UCSD-AML1 (cell line): ENCODE data around the gene GRK1.

Experiments used
- DNase-seq: peaks from one replicate; lab custom pipeline; 2025; ENCODE audit not compliant: unreplicated experiment; lab: John Stamatoyannopoulos, UW

The GRK1 gene

DNA sequence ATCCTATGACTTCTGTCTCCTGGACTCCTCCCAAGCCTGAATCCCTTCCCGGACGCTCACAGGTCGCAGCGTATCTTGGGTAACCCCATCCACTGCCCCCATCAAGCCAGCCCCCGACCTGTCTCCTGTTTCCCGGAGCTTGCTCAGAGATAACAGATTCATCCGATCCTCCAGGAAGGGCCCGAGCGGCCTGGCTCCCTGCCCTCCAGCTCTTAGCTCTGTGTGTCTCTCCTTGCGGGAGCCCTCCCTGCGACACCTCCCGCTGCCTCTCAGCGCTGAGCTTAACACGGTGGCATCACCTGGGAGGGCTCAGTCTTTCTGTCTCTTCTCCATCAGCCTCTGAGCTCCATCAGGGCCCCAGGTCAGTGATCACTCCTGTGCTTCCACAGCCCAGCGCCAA, 87.7 kb downstream of the GRK1 start:
- DNase-seq, result no peak

DNA sequence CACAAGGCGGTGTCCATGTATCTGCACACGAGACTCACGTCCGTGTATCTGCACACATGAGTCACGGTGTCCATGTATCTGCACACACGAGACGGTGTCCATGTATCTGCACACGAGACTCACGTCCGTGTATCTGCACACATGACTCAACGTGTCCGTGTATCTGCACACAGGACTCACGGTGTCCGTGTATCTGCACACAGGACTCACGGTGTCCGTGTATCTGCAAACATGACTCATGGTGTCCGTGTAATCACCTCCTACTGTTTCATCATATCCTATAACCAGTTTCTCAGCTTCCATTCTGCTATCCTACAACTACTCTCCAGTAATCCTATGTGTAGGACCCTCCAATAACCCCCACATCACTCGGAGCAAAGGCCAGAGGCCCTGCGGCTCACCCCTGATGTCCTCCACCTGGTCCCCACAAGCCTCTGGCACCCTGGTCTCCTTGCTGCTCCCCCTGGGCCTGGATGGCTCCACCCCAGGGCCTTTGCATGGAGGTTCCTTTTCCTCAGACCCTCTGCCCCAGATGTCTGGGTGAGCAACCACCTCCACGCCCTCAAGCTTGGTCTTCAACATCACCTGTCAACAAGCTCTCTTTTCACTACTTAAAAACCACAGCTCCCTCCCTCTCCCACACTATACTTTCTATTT, 89.5 kb downstream of the GRK1 start:
- DNase-seq, result no peak

GRCh38 chr13:113758651-113759524, 91.9 kb downstream of the GRK1 start, which contains the start of gene TMEM255B:
Gene TMEM255B (plus strand): TSS chr13:113759226. CDS start chr13:113759270, 44 bp downstream.
- DNase-seq, result peak; percentile 79

DNA sequence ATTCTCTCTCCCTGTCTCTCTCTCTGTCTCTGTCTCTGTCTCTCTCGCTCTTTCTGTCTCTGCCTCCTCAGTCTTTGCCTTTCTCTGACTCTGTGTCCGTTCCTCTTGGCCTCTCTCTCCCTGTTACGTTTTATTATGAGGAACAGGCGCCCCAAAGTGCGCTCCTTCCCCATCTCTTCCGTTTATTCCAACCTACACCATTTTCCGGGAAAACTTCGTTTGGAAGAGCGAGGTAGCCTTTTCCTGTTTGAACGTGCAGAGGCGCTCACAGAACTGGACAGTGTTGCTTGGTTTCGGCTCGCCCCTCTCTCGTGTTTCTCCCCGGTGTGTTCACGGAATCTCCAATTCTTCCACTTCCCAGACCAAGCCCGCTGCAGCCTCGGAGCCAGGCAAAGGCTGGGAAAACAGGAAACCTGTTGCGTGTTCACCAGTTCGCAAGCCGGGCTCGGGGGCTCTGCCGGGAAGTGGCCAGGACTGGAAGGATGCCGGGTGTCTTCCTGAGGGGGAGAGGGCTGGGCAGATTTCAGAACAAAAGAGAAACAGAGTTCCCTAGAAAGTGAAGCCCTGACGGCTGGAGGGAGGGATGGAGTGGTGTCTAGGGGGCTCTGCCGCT, 92.6 kb downstream of the GRK1 start:
- no peak for DNase-seq

DNA sequence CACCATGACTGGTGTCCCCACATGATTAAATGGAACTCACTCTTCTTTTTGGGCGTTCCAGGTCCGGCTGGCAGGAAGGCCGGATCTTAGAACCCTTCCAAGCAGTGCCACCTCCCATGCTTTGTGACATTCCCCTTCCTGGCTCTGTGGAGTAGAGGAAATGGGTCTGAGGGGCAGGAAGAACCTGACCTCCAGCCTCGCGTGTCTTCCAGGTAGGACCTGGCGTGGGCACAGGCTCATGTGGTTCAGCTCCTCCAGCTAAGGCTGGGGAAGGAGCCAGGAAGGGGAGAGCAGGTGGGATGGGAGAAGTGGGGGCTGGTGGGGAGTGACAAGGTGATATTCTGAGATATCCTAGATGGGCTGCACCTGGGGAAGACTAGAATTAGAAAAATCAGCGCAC, 94.1 kb downstream of the GRK1 start:
- DNase-seq, result no peak

GRCh38 chr13:113762075-113762474, 95.1 kb downstream of the GRK1 start:
- DNase-seq, result no peak

DNA sequence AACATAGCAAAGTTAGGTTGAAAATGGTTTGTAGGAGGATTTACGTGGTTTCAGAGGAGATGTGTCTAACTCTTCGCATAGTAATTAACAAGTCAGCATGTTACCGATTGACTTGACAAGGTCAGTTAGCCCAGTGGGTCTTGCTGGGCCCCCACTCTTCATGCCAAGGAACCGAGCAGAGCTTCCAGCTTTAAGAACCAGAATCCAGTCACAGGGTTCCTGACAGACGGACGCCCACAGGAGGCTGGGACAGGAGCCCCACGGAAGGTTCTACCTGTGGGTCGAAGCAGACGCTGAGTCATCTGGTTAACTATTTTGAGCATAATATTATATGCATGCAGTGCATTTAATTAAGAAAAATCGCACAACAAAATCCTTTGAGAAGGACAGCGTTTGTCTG, 95.5 kb downstream of the GRK1 start:
- no peak for DNase-seq

GRCh38 chr13:113763254-113763653, 96.2 kb downstream of the GRK1 start:
- DNase-seq, result no peak

DNA sequence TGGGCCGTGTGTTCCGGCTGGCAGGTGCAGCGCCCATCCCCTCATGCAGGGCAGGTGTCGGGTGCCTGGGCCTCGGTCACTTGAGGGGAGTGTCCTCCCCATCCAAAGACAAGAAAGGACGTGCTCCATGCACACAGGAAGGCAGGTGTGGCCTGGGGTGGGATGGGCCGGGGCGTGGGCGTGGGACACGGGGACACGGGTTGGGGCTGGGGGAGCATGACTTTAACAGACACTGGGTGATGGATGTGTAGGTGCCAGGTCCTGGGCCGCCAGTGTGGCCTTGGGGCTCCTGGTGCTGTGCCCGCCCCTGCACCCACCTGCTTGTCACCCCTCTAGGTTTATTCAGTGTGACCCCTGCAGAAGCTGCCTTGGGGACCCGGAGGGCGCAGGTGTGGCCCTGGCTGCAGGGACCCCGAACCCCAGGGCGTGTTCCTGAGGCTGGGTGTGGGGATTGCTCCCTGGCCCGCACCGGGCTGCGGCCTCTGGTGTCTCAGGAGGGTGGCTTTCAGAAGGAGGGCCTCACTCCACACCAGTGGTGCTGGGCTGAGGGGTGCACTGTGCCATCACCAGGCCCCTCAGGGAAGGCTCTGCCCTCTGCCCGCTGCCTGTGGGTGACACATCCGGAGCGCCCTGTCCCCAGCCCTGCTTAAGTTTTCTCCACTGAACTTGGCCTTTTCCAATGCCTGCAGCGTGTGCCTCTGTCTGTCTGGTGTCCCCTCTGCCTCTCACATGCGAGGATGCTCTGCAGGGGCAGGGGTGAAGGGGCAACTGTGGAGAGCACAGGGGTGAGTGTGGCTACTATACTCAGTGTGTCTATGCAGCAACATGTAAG, 97.2 kb downstream of the GRK1 start:
- DNase-seq, result no peak

GRCh38 chr13:113764793-113765563, 98.0 kb downstream of the GRK1 start:
- no peak for DNase-seq

- DNase-seq, result no peak
Observed at GRCh38 chr13:113765564-113765910, 98.5 kb downstream of the GRK1 start.

GRCh38 chr13:113766035-113766800, 99.2 kb downstream of the GRK1 start:
- no peak for DNase-seq

- DNase-seq, result no peak
Observed at GRCh38 chr13:113767366-113767765, 100.3 kb downstream of the GRK1 start.

- no peak for DNase-seq
Observed at GRCh38 chr13:113768018-113768905, 101.2 kb downstream of the GRK1 start.

- DNase-seq, result no peak
Observed at GRCh38 chr13:113769106-113769505, 102.1 kb downstream of the GRK1 start.

GRCh38 chr13:113769881-113770280, 102.9 kb downstream of the GRK1 start:
- no peak for DNase-seq

- DNase-seq, result no peak
Observed at GRCh38 chr13:113770441-113770840, 103.4 kb downstream of the GRK1 start.

- DNase-seq, result no peak
Observed at GRCh38 chr13:113770937-113771336, 103.9 kb downstream of the GRK1 start.
